ENCODE measurements around the gene UBTD2. TPM values are rescaled to one million over a fixed set of nuclear protein-coding genes. Genes with fewer than 3 reads are reported as not detected.

The UBTD2 gene
- polyA plus RNA-seq, 3 donors, result 5.3 to 26.8 (median 7.4) TPM

GRCh38 chr5:172183881-172184280 lies 99.7 kb downstream of the UBTD2 start:
- H3K27ac ChIP-seq (ENCODE audit: low read depth, low read length), result no peak overlapping the region
- 72 to 87% (median 81%) methylated on average over 4 of the region's 4 CpGs for WGBS, 3 donors

- no peak overlapping the region for H3K27ac ChIP-seq (ENCODE audit: low read depth, low read length)
- WGBS, 3 donors, result 89 to 98% (median 94%) methylated on average over 6 of the region's 6 CpGs
These were observed 101.3 kb downstream of the UBTD2 start for GRCh38 chr5:172182291-172182690.

DNA sequence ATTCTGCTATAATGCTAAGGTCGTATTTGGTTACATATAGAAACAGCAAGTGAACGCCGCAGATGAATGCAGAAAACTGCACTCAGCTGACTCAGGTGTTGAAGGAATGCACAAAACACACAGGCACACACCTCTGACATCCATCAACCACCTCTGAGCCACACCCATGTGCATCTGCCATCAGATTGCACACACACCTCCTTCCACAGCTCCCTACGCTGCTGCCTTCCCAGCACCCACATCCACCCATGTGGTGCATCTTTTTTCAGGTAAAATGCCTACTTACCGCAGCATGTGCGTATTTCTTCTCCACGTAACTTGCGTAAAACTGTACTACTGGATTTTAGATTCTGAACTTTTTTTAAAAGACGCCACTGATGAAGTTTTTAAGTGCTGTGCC lies 102.6 kb downstream of the UBTD2 start:
- no peak overlapping the region for H3K27ac ChIP-seq (ENCODE audit: low read depth, low read length)
- 89 to 91% (median 89%) methylated on average over 9 of the region's 9 CpGs for WGBS, 3 donors

- peak overlapping the region; percentile 40 for H3K27ac ChIP-seq (ENCODE audit: low read depth, low read length)
- WGBS, 3 donors, result 19 to 60% (median 27%) methylated on average over 18 of the region's 18 CpGs
These were observed 104.3 kb downstream of the UBTD2 start for GRCh38 chr5:172178991-172179989.

DNA sequence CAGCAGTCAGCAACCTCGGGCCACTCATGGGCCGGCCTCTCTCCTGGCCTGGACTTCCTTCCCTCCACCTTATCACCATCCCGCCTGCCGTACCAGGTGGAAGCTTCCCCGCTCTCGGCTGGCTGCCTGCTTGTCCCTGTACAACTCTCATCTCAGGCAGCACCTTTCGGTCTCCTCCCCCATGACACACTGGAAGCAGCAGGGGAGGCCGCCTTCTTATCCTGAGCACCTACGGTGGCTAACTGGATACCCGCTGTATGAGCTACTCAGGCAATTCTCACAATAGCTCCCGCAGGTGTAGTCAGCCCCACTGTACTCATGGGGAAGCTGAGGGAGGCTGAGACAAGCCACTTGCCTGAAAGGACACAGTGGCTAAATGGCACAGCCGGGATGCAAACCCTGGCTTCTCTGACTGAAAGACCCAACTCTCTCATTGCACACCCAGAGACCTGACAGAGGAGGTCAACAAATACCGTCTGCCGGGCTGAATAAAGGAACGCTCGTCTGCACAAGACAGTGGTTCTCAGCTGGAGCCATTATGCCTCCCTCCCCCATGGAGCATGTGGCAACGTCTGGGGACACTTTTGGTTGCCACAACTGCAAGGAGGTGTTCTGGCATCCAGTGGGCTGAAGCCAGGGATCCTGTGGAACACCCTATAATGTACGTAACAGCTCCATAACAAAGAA lies 105.1 kb downstream of the UBTD2 start:
- peak overlapping the region; percentile 40 for H3K27ac ChIP-seq (ENCODE audit: low read depth, low read length)
- whole genome bisulfite sequencing, 3 donors, result 47 to 58% (median 52%) methylated on average over 18 of the region's 18 CpGs

GRCh38 chr5:172177176-172177575 lies 106.4 kb downstream of the UBTD2 start:
- no peak overlapping the region for H3K27ac ChIP-seq (ENCODE audit: low read depth, low read length)
- 71 to 92% (median 75%) methylated on average over 7 of the region's 7 CpGs for WGBS, 3 donors

- WGBS, 3 donors, result 32 to 68% (median 44%) methylated on average over 7 of the region's 7 CpGs
- peak overlapping the region; percentile 24 for H3K27ac ChIP-seq (ENCODE audit: low read depth, low read length)
These were observed 108.3 kb downstream of the UBTD2 start for GRCh38 chr5:172175263-172175719.

GRCh38 chr5:172173564-172174153 lies 109.9 kb downstream of the UBTD2 start:
- peak overlapping the region; percentile 32 for H3K27ac ChIP-seq (ENCODE audit: low read depth, low read length)
- WGBS, 3 donors, result 61 to 84% (median 72%) methylated on average over 12 of the region's 12 CpGs

DNA sequence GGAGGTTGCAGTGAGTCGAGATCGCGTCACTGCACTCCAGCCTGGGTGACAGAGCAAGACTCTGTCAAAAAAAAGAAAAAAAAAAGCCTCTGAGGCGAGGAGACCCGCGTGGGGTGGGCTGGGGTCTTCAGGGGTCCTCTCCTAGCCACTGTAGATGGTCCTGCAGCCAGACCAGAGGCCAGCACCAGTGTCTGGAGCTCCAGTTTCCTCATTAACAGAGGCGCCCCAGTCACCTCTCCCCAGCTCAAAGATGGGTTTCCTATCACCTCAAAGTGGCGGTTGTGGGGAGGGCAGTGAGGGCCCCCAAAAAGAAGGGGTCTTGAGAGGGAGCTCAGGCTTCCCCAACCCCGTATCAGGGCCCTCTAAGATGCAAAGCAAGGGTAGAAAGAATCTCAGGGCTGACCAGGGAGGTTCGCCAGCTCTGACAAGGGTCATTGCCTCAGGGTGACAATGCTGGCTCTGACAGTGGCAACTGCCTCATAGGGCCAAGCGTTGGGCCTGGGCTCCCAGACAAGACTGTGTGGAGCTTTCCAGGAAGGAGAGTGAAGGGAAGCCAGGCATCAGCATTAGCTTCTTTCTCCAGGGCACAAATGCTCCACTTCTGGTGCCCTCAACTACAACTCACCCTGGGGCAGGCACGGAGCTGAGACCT lies 110.5 kb downstream of the UBTD2 start:
- 74 to 81% (median 75%) methylated on average over 12 of the region's 12 CpGs for WGBS, 3 donors

DNA sequence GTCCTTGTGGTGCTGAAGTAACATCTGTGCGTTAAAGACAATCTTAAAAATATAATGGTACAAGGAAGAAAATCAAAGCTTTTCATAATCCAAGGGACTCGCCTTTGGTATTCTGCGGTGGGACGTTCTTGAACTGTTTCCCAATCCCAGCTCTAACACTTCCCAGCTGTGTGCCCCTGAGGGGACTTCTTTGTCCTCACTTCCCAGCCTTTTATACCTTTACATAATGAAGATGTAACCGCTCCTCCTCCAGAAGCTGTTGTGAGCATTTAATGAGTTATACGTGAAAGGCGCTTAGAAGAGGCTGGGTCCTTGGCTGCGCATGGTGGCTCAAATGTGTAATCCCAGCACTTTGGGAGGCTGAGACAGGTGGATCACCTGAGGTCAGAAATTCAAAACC lies 112.4 kb downstream of the UBTD2 start:
- no peak overlapping the region for H3K27ac ChIP-seq (ENCODE audit: low read depth, low read length)
- 88 to 90% (median 89%) methylated on average over 8 of the region's 8 CpGs for WGBS, 3 donors

More for the DNA sequence above, 110.5 kb downstream of the UBTD2 start:
- H3K27ac ChIP-seq (ENCODE audit: low read depth, low read length), result peak overlapping the region; percentile 39

- H3K27ac ChIP-seq (ENCODE audit: low read depth, low read length), result no peak overlapping the region
- WGBS, 3 donors, result 53 to 59% (median 54%) methylated on average over 9 of the region's 9 CpGs
These were observed 113.3 kb downstream of the UBTD2 start for GRCh38 chr5:172170251-172170701.

DNA sequence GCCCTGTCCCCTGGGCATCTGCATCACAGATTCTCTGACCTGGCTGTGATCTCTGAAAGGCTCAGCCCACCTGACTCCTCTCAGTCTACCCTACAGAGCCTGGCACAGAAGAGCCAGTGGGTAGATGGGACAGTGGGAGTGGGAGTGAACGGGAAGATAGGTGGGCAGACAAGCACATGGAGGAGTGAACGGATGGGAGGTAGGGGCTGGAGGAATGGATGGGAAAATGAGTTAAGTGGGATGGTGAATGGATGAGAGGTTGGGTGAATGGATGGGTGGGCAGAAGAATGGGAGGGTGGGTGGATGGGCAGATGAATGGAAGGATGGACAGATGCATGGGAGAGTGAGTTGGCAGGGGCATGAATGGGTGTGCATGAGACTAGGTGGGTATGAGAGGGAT lies 114.3 kb downstream of the UBTD2 start:
- 96 to 98% (median 97%) methylated on average over 2 of the region's 2 CpGs for WGBS, 3 donors
- no peak overlapping the region for H3K27ac ChIP-seq (ENCODE audit: low read depth, low read length)

- H3K27ac ChIP-seq (ENCODE audit: low read depth, low read length), result no peak overlapping the region
- WGBS, 3 donors, result 80 to 85% (median 84%) methylated on average over 8 of the region's 8 CpGs
These were observed 115.3 kb downstream of the UBTD2 start for GRCh38 chr5:172168311-172168710.

DNA sequence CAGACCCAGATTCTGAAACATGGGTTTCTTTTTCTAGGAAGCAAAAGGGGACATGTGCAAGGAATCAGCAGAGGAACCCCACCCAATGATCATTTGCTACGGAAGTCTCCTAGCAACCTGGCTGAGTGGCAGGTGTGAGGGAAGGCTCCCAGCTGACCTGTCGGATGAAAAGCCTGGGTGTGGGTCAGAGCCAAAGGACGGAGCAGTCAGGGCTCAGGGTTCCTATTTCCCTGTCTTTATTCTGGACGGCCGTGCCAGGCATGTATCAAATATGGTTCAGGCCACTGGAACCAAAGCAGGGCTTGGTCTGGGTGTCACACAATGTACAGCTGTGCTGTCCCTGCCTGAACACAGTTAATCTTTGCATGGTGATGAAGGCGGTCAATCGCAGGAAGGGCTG lies 115.7 kb downstream of the UBTD2 start:
- WGBS, 3 donors, result 78 to 82% (median 80%) methylated on average over 7 of the region's 7 CpGs
- H3K27ac ChIP-seq (ENCODE audit: low read depth, low read length), result no peak overlapping the region

DNA sequence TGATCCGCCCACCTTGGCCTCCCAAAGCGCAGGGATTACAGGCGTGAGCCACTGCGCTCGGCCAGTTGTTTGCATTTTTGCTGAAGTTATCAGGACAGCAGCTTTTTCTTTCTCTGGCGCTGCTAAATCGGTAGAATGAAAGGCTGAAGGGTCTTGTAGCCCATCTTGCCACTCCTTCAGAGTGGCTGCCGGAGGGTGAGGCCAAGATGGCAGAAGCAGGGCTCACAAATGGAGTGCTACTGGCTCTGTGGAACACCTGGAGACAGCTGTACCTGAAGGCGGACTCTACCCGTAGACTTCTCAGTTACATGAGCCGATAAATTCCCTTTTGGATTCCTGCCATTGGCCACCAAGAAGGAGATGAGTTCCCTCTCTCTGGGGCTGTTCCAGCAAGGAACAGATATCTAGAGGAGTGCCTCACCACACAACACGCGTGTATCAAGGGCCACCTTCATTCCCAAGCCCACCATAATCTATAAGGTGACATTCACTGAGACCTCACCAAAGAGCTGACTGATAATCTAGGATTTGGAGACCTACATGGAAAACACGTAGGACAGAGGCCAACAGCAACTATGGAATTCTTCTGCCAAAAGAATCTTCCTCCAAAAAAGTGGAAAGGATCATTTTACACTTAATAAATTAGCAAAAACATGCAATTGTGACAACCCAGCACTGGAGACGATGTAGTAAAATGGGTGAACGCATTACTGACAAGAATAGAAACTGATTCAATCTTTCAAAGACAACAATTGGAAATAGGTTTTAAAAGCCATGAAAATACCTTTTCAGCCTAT lies 117.3 kb downstream of the UBTD2 start:
- WGBS, 3 donors, result 81 to 91% (median 88%) methylated on average over 16 of the region's 16 CpGs
- no peak overlapping the region for H3K27ac ChIP-seq (ENCODE audit: low read depth, low read length)

- WGBS, 3 donors, result 79 to 91% (median 81%) methylated on average over 6 to 7 of the region's 7 CpGs
- no peak overlapping the region for H3K27ac ChIP-seq (ENCODE audit: low read depth, low read length)
These were observed 118.1 kb downstream of the UBTD2 start for GRCh38 chr5:172165465-172165864.

- no peak overlapping the region for H3K27ac ChIP-seq (ENCODE audit: low read depth, low read length)
- WGBS, 3 donors, result 64 to 72% (median 69%) methylated on average over 13 of the region's 13 CpGs
These were observed 118.8 kb downstream of the UBTD2 start for GRCh38 chr5:172164769-172165212.
